H9 (cell line): Measurements from ENCODE around the gene KCNK10. TPM values are rescaled to one million over a fixed set of nuclear protein-coding genes. Genes with fewer than 3 reads are reported as not detected.

ENCODE experiments used
- DNase-seq: peaks from one replicate; pipeline ENCODE4 v3.0.0-alpha.2; 2017
- H2AFZ ChIP-seq: one replicate; pipeline ENCODE4 v1.6.1; 2013; ENCODE audit warnings: mild to moderate bottlenecking, low read length, control low read depth, moderate library complexity
- H2AK5ac ChIP-seq: 2 replicates; pipeline ENCODE4 v1.6.1; 2013; ENCODE audit warnings: low read length, control low read depth, mixed read lengths; ENCODE audit not compliant: insufficient read length
- H2BK120ac ChIP-seq: one replicate; pipeline ENCODE4 v1.6.1; 2013; ENCODE audit warnings: low read depth, mild to moderate bottlenecking, low read length, control low read depth, inconsistent platforms; ENCODE audit not compliant: poor library complexity, severe bottlenecking
- H2BK12ac ChIP-seq: 2 replicates; pipeline ENCODE4 v1.6.1; 2013; ENCODE audit warnings: low read length, control low read depth, mixed read lengths, low read depth; ENCODE audit not compliant: insufficient read length
- H2BK15ac ChIP-seq: 2 replicates; pipeline ENCODE4 v1.6.1; 2013; ENCODE audit warnings: low read depth, low read length, control low read depth
- H2BK20ac ChIP-seq: one replicate; pipeline ENCODE4 v1.6.1; 2013; ENCODE audit warnings: low read depth, mild to moderate bottlenecking, low read length, control low read depth, inconsistent platforms; ENCODE audit not compliant: poor library complexity, severe bottlenecking
- H2BK5ac ChIP-seq: 2 replicates; pipeline ENCODE4 v1.6.1; 2013; ENCODE audit warnings: low read length, control low read depth, mixed read lengths; ENCODE audit not compliant: insufficient read length
- H3K14ac ChIP-seq: 2 replicates; pipeline ENCODE4 v1.6.1; 2013; ENCODE audit warnings: low read length, control low read depth; ENCODE audit not compliant: insufficient read depth
- H3K18ac ChIP-seq: 2 replicates; pipeline ENCODE4 v1.6.1; 2013; ENCODE audit warnings: low read depth, mild to moderate bottlenecking, mixed read lengths, low read length, control low read depth; ENCODE audit not compliant: insufficient read length
- H3K23ac ChIP-seq: 2 replicates; pipeline ENCODE4 v1.6.1; 2013; ENCODE audit warnings: low read length, control low read depth, mixed read lengths, low read depth; ENCODE audit not compliant: insufficient read length
- H3K23me2 ChIP-seq: 2 replicates; pipeline ENCODE4 v1.6.1; 2013; ENCODE audit warnings: low read depth, mild to moderate bottlenecking, mixed read lengths, low read length, control low read depth; ENCODE audit not compliant: insufficient read length, poor library complexity, severe bottlenecking
- H3K27ac ChIP-seq: 2 replicates; pipeline ENCODE4 v1.5.1; 2013; ENCODE audit warnings: low read length, control low read depth, mixed read lengths, low read depth; ENCODE audit not compliant: insufficient read length
- H3K27me3 ChIP-seq: 2 replicates; pipeline ENCODE4 v1.6.1; 2013; ENCODE audit warnings: low read length, control low read depth, inconsistent platforms; ENCODE audit not compliant: insufficient read depth
- H3K4ac ChIP-seq: 2 replicates; pipeline ENCODE4 v1.6.1; 2013; ENCODE audit warnings: low read depth, mild to moderate bottlenecking, control low read depth, inconsistent platforms, low read length, moderate library complexity
- H3K4me1 ChIP-seq: 2 replicates; pipeline ENCODE4 v1.6.1; 2013; ENCODE audit warnings: low read length, control low read depth, inconsistent platforms; ENCODE audit not compliant: insufficient read depth
- H3K4me2 ChIP-seq: 2 replicates; pipeline ENCODE4 v1.6.1; 2013; ENCODE audit warnings: low read length, control low read depth, mixed read lengths; ENCODE audit not compliant: insufficient read length, insufficient read depth
- H3K56ac ChIP-seq: 2 replicates; pipeline ENCODE4 v1.6.1; 2013; ENCODE audit warnings: low read depth, mild to moderate bottlenecking, mixed read lengths, low read length, control low read depth; ENCODE audit not compliant: insufficient read length
- H3K79me1 ChIP-seq: 2 replicates; pipeline ENCODE4 v1.6.1; 2013; ENCODE audit warnings: low read depth, mild to moderate bottlenecking, moderate library complexity, low read length, control low read depth, inconsistent platforms; ENCODE audit not compliant: insufficient read depth, poor library complexity, severe bottlenecking
- H3K79me2 ChIP-seq: 2 replicates; pipeline ENCODE4 v1.6.1; 2013; ENCODE audit warnings: low read length, control low read depth, inconsistent platforms; ENCODE audit not compliant: insufficient read depth
- H3K9ac ChIP-seq: 2 replicates; pipeline ENCODE4 v1.6.1; 2013; ENCODE audit warnings: low read length, control low read depth, mixed read lengths; ENCODE audit not compliant: insufficient read length; ENCODE audit errors: extremely low read depth
- H3K9me3 ChIP-seq: one replicate; pipeline ENCODE4 v1.6.1; 2013; ENCODE audit warnings: low read depth, low read length, inconsistent platforms; ENCODE audit not compliant: control insufficient read depth
- H3T11ph ChIP-seq: one replicate; pipeline ENCODE4 v1.6.1; 2013; ENCODE audit warnings: mild to moderate bottlenecking, low read length, control low read depth, inconsistent platforms
- H4K20me1 ChIP-seq: one replicate; pipeline ENCODE4 v1.6.1; 2013; ENCODE audit not compliant: control insufficient read depth, insufficient read length, insufficient read depth
- H4K5ac ChIP-seq: 2 replicates; pipeline ENCODE4 v1.6.1; 2013; ENCODE audit warnings: low read depth, mild to moderate bottlenecking, mixed read lengths, low read length, control low read depth; ENCODE audit not compliant: insufficient read length
- H4K8ac ChIP-seq: replicated peaks from 2 replicates; pipeline ENCODE4 v1.6.1; 2013; ENCODE audit warnings: low read length, control low read depth, mixed read lengths, low read depth; ENCODE audit not compliant: insufficient read length
- H4K91ac ChIP-seq: 2 replicates; pipeline ENCODE4 v1.6.1; 2013; ENCODE audit warnings: low read depth, mild to moderate bottlenecking, moderate library complexity, mixed read lengths, low read length, control low read depth; ENCODE audit not compliant: insufficient read length
- H3K27ac Mint-ChIP-seq, 3 experiments: 2 replicates in 2 of 3; 3 replicates in 1 of 3; pipeline ENCODE4 v1.8.0; 2020 to 2021; ENCODE audit warnings: mixed read lengths in 3 of 3, mild to moderate bottlenecking in 1 of 3, moderate library complexity in 1 of 3
- H3K27me3 Mint-ChIP-seq: 2 replicates; pipeline ENCODE4 v1.8.0; 2021; ENCODE audit warnings: low read depth, mild to moderate bottlenecking, moderate library complexity, mixed read lengths
- H3K36me3 Mint-ChIP-seq, 3 experiments: 2 replicates in 2 of 3; 3 replicates in 1 of 3; pipeline ENCODE4 v1.8.0; 2020 to 2021; ENCODE audit warnings: low read depth in 3 of 3, mixed read lengths in 3 of 3; ENCODE audit not compliant: insufficient read depth in 1 of 3
- H3K4me1 Mint-ChIP-seq, 2 experiments: 2 replicates each; pipeline ENCODE4 v1.8.0; 2020; ENCODE audit warnings: mixed read lengths in 2 of 2
- H3K4me3 Mint-ChIP-seq, 2 experiments: 2 replicates in 1 of 2; 3 replicates in 1 of 2; pipeline ENCODE4 v1.8.0; 2020 to 2021; ENCODE audit warnings: mild to moderate bottlenecking in 2 of 2, mixed read lengths in 2 of 2, moderate library complexity in 1 of 2
- H3K9me3 Mint-ChIP-seq, 2 experiments: 2 replicates in 1 of 2; 3 replicates in 1 of 2; pipeline ENCODE4 v1.8.0; 2020; ENCODE audit warnings: mild to moderate bottlenecking in 2 of 2, mixed read lengths in 2 of 2, moderate library complexity in 1 of 2
- WGBS: extraction: QIAGEN DNeasy Blood & Tissue Kit; methylation state at CpG from one replicate; pipeline ENCODE4 v1.1.7; 2013; ENCODE audit warnings: missing lambda C conversion rate, low lambda C conversion rate, mixed read lengths; ENCODE audit not compliant: insufficient read length; ENCODE audit errors: extremely low coverage; 5-methylcytosine and 5-hydroxymethylcytosine counted together
- total RNA-seq: library from RNA; stranded (reverse); gene quantifications from 2 replicates; pipeline ENCODE4 v1.2.1, GENCODE V29; 2021
- TF ChIP-seq, protein P1 (sequence below): fragments of 200-600 bp; sonication (generic); conservative IDR thresholded peaks from 3 replicates; pipeline ENCODE4 v1.8.0; 2021; ENCODE audit warnings: antibody characterized with exemption, mild to moderate bottlenecking

KCNK10 gene
- total RNA-seq, 1 experiment from 2014 or later, result 0.33 TPM

DNA sequence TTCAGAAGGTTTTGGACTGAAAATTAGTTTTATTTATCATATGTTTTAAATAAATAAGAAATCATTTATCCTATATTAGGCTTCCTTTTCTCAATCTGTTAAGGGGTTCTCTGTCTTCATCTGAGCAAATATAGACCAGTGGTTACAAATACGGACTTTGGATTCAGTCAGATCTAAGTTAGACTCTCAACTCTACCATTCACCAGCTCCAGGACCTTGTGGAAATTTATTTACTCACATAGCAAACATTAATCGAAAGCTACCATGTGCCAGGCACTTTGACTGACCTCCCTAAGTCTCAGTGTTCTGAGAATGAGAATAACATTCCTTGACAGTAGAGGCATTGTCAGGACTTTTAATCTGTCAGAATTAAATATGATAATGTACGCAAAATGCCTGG, 22.3 kb downstream of the KCNK10 start:
- no peaks in the 10 kb centered on the region for H4K20me1 ChIP-seq
- H4K91ac ChIP-seq, result no peak overlapping the region
- no peak overlapping the region for H2BK15ac ChIP-seq
- H3K4ac ChIP-seq, result no peak overlapping the region
- no peak overlapping the region for H3K9ac ChIP-seq
- no peaks in the 10 kb centered on the region for H3K9me3 ChIP-seq
- Mint-ChIP-seq H3K4me1 (no peaks in the 10 kb centered on the region), H3K36me3 (no peaks in the 10 kb centered on the region), H3K27ac (no peak overlapping the region), H3K9me3 (no peaks in the 10 kb centered on the region), H3K27me3 (peaks cover 3% of the 10 kb centered on the region), H3K4me3 (no peak overlapping the region)
- TF ChIP-seq, protein P1, sequence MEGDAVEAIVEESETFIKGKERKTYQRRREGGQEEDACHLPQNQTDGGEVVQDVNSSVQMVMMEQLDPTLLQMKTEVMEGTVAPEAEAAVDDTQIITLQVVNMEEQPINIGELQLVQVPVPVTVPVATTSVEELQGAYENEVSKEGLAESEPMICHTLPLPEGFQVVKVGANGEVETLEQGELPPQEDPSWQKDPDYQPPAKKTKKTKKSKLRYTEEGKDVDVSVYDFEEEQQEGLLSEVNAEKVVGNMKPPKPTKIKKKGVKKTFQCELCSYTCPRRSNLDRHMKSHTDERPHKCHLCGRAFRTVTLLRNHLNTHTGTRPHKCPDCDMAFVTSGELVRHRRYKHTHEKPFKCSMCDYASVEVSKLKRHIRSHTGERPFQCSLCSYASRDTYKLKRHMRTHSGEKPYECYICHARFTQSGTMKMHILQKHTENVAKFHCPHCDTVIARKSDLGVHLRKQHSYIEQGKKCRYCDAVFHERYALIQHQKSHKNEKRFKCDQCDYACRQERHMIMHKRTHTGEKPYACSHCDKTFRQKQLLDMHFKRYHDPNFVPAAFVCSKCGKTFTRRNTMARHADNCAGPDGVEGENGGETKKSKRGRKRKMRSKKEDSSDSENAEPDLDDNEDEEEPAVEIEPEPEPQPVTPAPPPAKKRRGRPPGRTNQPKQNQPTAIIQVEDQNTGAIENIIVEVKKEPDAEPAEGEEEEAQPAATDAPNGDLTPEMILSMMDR, result no peak
- no peak overlapping the region for H2BK20ac ChIP-seq
- no peak overlapping the region for H3K56ac ChIP-seq
- H2BK120ac ChIP-seq, result no peak overlapping the region
- H2BK12ac ChIP-seq, result no peak overlapping the region
- no peak overlapping the region for H2BK5ac ChIP-seq
- no peak overlapping the region for H2AK5ac ChIP-seq
- H3K4me2 ChIP-seq, result no peak overlapping the region
- H3K23ac ChIP-seq, result no peak overlapping the region
- H3K18ac ChIP-seq, result no peak overlapping the region
- H3K79me2 ChIP-seq, result no peaks in the 10 kb centered on the region
- H3K14ac ChIP-seq, result no peak overlapping the region
- no peaks in the 10 kb centered on the region for H3K27me3 ChIP-seq
- no CpG with 5 or more reads among the region's 3 CpGs for WGBS
- H3K4me1 ChIP-seq, result no peaks in the 10 kb centered on the region
- no peaks in the 10 kb centered on the region for H3K23me2 ChIP-seq
- no peak overlapping the region for H4K5ac ChIP-seq
- no peak for DNase-seq
- no peak overlapping the region for H3T11ph ChIP-seq
- no peaks in the 10 kb centered on the region for H3K79me1 ChIP-seq
- H3K27ac ChIP-seq, result no peak overlapping the region
- H4K8ac ChIP-seq, result no peak overlapping the region
- H2AFZ ChIP-seq, result no peak overlapping the region
